Mesothelial cell of epicardium (in vitro differentiated cells): ENCODE measurements around the gene CYP1A2. TPM values are rescaled to one million over a fixed set of nuclear protein-coding genes. Genes with fewer than 3 reads are reported as not detected.
"Not testable (repeated sequence)": the region's sequence is repeated elsewhere in the genome, so short reads cannot be mapped to it uniquely, and the experiment has no call there.

ENCODE experiments used
- DNase-seq, 2 experiments: peaks; one replicate each; pipeline ENCODE4 v3.0.0; 2021; ENCODE audit warnings: low spot score in 2 of 2; ENCODE audit not compliant: unreplicated experiment in 2 of 2
- H3K27ac Mint-ChIP-seq: 2 replicates; pipeline ENCODE4 v1.8.0; 2021; ENCODE audit warnings: mixed read lengths
- H3K27me3 Mint-ChIP-seq: 2 replicates; pipeline ENCODE4 v1.8.0; 2021; ENCODE audit warnings: low read depth, mixed read lengths
- H3K36me3 Mint-ChIP-seq: 2 replicates; pipeline ENCODE4 v1.8.0; 2021; ENCODE audit warnings: mixed read lengths
- H3K4me1 Mint-ChIP-seq: 2 replicates; pipeline ENCODE4 v1.8.0; 2021; ENCODE audit warnings: mixed read lengths
- H3K4me3 Mint-ChIP-seq: 2 replicates; pipeline ENCODE4 v1.8.0; 2021; ENCODE audit warnings: mild to moderate bottlenecking, moderate library complexity, mixed read lengths
- H3K9me3 Mint-ChIP-seq: 2 replicates; pipeline ENCODE4 v1.8.0; 2021; ENCODE audit warnings: mixed read lengths
- total RNA-seq: library from RNA; stranded (reverse); gene quantifications from 3 replicates; pipeline ENCODE4 v1.2.1, GENCODE V29; 2021
- TF ChIP-seq, protein P1 (sequence below): fragments of 200-600 bp; sonication (generic); IDR thresholded peaks from one replicate; pipeline ENCODE4 v1.5.0; 2021; ENCODE audit warnings: antibody characterized with exemption; ENCODE audit not compliant: unreplicated experiment

Gene CYP1A2
- total RNA-seq, 1 donor from 2014 or later = not detected

DNA sequence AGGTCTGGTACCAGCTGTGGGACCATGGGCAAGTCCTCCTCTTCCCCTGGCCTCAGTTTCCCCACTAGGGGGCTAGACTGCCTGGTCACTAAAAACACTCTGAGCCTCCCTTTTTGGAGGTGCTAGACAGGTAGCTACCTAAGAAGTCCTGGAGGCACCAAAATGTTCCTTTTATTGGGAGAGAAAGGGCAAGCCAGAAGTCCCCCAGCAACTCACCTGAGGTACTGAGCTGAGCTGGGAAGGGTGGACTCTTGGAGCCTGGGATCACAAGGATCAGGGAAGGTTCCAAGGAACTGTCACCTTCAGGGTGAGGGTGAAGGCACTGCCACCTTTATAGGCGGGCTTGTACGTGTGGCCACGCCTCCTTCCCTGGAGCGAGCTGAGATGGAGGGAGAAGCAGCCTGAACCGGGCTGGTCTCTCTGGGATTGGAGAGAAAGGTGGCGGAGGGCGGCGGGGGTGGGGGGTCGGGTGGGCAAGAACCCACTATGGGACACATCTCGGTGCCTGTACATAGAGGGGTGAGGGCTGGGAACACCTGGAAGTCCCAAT lies 23.3 kb upstream of the CYP1A2 start, which contains the start of gene CYP1A1:
Gene CYP1A1 (minus strand): TSS at position 304 of the 550 bp plus-strand sequence. CDS start 2,431 bp downstream, outside the sequence.
- Mint-ChIP-seq H3K9me3 (no peaks in the 10 kb centered on the region), H3K27ac (no peak within 1 kb of the TSS), H3K4me3 (peak within 1 kb of the TSS; percentile 64), H3K27me3 (peaks cover 71% of the 10 kb centered on the region), H3K4me1 (peaks cover 4% of the 10 kb centered on the region), H3K36me3 (no peaks in the 10 kb centered on the region)
- no peak for DNase-seq
- TF ChIP-seq, protein P1, sequence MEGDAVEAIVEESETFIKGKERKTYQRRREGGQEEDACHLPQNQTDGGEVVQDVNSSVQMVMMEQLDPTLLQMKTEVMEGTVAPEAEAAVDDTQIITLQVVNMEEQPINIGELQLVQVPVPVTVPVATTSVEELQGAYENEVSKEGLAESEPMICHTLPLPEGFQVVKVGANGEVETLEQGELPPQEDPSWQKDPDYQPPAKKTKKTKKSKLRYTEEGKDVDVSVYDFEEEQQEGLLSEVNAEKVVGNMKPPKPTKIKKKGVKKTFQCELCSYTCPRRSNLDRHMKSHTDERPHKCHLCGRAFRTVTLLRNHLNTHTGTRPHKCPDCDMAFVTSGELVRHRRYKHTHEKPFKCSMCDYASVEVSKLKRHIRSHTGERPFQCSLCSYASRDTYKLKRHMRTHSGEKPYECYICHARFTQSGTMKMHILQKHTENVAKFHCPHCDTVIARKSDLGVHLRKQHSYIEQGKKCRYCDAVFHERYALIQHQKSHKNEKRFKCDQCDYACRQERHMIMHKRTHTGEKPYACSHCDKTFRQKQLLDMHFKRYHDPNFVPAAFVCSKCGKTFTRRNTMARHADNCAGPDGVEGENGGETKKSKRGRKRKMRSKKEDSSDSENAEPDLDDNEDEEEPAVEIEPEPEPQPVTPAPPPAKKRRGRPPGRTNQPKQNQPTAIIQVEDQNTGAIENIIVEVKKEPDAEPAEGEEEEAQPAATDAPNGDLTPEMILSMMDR = no peak

DNA sequence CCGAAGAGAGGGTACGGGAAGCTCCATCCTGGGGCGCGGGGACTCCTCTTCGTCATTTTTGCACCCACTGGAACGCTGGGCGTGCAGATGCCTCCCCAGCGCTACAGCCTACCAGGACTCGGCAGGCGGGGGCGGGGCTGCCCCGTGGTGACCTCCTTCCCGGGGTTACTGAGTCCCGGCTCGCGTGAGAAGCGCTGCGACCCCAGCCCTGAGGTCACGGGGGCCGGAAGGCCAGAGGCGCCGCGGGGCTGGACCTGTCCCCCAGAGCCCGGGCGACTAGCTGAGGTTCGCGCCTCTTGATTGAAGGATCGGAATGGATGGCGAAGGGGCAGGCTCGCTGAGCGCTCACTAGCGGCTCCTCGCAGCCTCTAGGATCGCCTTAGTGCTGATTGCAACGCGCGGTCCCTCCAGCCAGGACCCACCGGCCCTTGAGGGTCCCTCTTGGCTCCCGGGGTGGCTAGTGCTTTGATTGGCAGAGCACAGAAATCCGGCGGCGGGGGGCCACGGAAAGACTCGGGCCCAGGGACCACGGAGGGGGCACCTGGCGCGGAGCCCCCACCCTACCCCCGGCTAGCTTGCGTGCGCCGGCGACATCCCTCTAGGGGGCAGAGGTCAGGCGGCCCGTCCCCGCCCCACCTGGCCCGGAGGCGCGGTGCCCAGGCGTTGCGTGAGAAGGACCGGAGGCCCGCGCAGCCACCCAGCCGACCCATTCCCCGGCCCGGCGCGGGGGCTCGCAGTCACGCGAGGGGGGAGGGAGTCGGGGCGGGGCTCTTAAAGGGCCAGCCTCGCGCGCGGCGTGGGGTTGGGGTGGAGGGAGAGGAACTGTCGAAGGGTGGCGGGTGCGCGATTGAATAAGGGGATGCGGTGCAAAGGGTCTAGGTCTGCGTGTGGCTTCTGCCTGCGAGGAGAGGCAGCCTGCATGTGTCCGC lies 22.5 kb upstream of the CYP1A2 start:
- no peak overlapping the region for H3K27ac Mint-ChIP-seq

GRCh38 chr15:74726774-74727164 lies 21.9 kb upstream of the CYP1A2 start:
- Mint-ChIP-seq H3K27me3 (peaks cover 75% of the 10 kb centered on the region), H3K27ac (no peak overlapping the region), H3K4me3 (peak overlapping the region; percentile 51), H3K36me3 (no peaks in the 10 kb centered on the region), H3K9me3 (no peaks in the 10 kb centered on the region), H3K4me1 (peaks cover 4% of the 10 kb centered on the region)
- DNase-seq = no peak
- TF ChIP-seq, protein P1 = no peak

More for the DNA sequence above, 22.5 kb upstream of the CYP1A2 start:
- peaks cover 4% of the 10 kb centered on the region for H3K4me1 Mint-ChIP-seq
- H3K9me3 Mint-ChIP-seq = no peaks in the 10 kb centered on the region
- peaks cover 72% of the 10 kb centered on the region for H3K27me3 Mint-ChIP-seq
- no peaks in the 10 kb centered on the region for H3K36me3 Mint-ChIP-seq
- DNase-seq = no peak
- peak overlapping the region; percentile 64 for H3K4me3 Mint-ChIP-seq
- TF ChIP-seq, protein P1 = no peak

DNA sequence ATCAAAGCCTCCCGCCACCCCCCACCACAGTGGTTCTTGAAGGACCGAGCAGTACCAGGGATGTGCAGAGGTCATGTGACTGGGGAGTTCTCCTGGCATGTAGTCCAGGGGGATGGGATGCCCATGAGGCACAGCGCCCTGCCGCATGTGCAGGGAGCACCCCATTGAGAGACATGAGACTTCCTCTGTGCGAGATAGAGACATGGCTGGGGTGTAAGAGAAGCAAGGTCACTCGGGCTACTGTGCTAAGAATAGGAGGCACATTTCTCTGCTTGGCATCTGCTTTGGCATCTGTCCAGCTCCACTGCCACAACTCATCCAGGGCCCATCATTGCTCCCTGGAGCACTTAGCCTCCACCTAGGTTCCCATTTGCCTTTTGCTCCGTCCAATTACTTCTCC lies 20.9 kb upstream of the CYP1A2 start:
- Mint-ChIP-seq H3K27me3 (peaks cover 78% of the 10 kb centered on the region), H3K4me3 (no peak overlapping the region), H3K4me1 (peaks cover 4% of the 10 kb centered on the region), H3K27ac (no peak overlapping the region), H3K36me3 (no peaks in the 10 kb centered on the region), H3K9me3 (no peaks in the 10 kb centered on the region)
- DNase-seq = no peak
- TF ChIP-seq, protein P1 = no peak

DNA sequence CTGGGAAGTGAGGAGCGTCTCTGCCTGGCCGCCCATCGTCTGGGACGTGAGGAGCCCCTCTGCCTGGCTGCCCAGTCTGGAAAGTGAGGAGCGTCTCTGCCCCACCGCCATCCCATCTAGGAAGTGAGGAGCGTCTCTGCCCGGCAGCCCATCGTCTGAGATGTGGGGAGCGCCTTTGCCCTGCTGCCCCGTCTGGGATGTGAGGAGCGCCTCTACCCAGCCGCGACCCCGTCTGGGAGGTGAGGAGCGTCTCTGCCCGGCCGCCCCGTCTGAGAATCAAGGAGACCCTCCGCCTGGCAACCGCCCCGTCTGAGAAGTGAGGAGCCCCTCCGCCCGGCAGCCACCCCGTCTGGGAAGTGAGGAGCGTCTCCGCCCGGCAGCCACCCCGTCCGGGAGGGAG lies 19.9 kb upstream of the CYP1A2 start:
- peaks cover 80% of the 10 kb centered on the region for H3K27me3 Mint-ChIP-seq
- not testable (repeated sequence) for H3K9me3 Mint-ChIP-seq, H3K4me1 Mint-ChIP-seq, H3K36me3 Mint-ChIP-seq, H3K4me3 Mint-ChIP-seq, DNase-seq, H3K27ac Mint-ChIP-seq

DNA sequence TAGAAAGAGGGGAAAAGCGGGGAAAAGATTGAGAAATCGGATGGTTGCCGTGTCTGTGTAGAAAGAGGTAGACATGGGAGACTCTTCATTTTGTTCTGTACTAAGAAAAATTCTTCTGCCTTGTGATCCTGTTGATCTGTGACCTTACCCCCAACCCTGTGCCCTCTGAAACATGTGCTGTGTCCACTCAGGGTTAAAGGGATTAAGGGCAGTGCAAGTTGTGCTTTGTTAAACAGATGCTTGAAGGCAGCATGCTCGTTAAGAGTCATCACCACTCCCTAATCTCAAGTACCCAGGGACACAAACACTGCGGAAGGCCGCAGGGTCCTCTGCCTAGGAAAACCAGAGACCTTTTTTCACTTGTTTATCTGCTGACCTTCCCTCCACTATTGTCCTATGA lies 19.3 kb upstream of the CYP1A2 start:
- H3K4me1 Mint-ChIP-seq, DNase-seq, H3K27ac Mint-ChIP-seq, H3K4me3 Mint-ChIP-seq, H3K36me3 Mint-ChIP-seq, H3K9me3 Mint-ChIP-seq: not testable (repeated sequence)
- peaks cover 80% of the 10 kb centered on the region for H3K27me3 Mint-ChIP-seq
